HepG2 (cell line): ENCODE measurements around the gene MRPL58.
A peak's percentile ranks its signal among the peaks of the same experiment; 100 is the strongest.
"Not testable (repeated sequence)": the region's sequence is repeated elsewhere in the genome, so short reads cannot be mapped to it uniquely, and the experiment has no call there.

Experiments
- ADNP ChIP-seq: sonication (generic); formaldehyde crosslinking; IDR thresholded peaks from 2 replicates; pipeline ENCODE4 v1.4.0; 2020; ENCODE audit warnings: missing genetic modification reagents
- ASH2L ChIP-seq: fragments of 300-600, 200-600 bp; sonication (generic); IDR thresholded peaks from 2 replicates; pipeline ENCODE4 v1.7.0; 2017; ENCODE audit warnings: low read depth, mild to moderate bottlenecking, moderate library complexity, mixed read lengths, low read length; ENCODE audit not compliant: insufficient read length
- CBX2 ChIP-seq, 2 experiments: fragments of 200-600 bp in 1 of 2; sonication (generic); formaldehyde crosslinking in 1 of 2; IDR thresholded peaks; 2 replicates each; pipeline versions ENCODE4 v1.7.0 to v1.8.1; 2018 to 2022; ENCODE audit warnings: low read depth in 2 of 2, low read length in 1 of 2, mild to moderate bottlenecking in 1 of 2, missing genetic modification reagents in 1 of 2
- CTCF ChIP-seq: sonication (generic); formaldehyde crosslinking; IDR thresholded peaks from 2 replicates; pipeline ENCODE4 v1.5.0; 2020; ENCODE audit warnings: mild to moderate bottlenecking, missing genetic modification reagents, moderate library complexity
- EP300 ChIP-seq, 3 experiments: sonication (generic) in 1 of 3; formaldehyde crosslinking in 1 of 3; IDR thresholded peaks; 2 replicates each; pipeline versions ENCODE4 v1.5.1 to v1.6.1; 2011 to 2020; ENCODE audit warnings: low read depth in 2 of 3, low read length in 2 of 3, borderline replicate concordance in 1 of 3, improper control_type of control experiment in 1 of 3, mild to moderate bottlenecking in 1 of 3, missing genetic modification reagents in 1 of 3, moderate library complexity in 1 of 3
- HOXD1 ChIP-seq: sonication (generic); formaldehyde crosslinking; IDR thresholded peaks from 2 replicates; pipeline ENCODE4 v1.5.0; 2020; ENCODE audit warnings: missing genetic modification reagents
- RAD21 ChIP-seq: fragments of 450-650 bp; formaldehyde crosslinking; IDR thresholded peaks from 2 replicates; pipeline ENCODE4 v1.5.0; 2020; ENCODE audit warnings: mild to moderate bottlenecking
- REST ChIP-seq, 2 experiments: IDR thresholded peaks; 2 replicates each; pipeline ENCODE4 v1.6.1; 2011 to 2012; ENCODE audit warnings: low read length in 2 of 2, borderline replicate concordance in 1 of 2, low read depth in 1 of 2, mild to moderate bottlenecking in 1 of 2, moderate library complexity in 1 of 2
- SAFB2 ChIP-seq: sonication (generic); formaldehyde crosslinking; IDR thresholded peaks from 2 replicates; pipeline ENCODE4 v1.5.1; 2020; ENCODE audit warnings: missing genetic modification reagents, low read depth, mild to moderate bottlenecking, borderline replicate concordance
- SUZ12 ChIP-seq: fragments of 150-350 bp; IDR thresholded peaks from 2 replicates; pipeline ENCODE4 v1.6.1; 2014; ENCODE audit warnings: low read depth, low read length
- ZNF230 ChIP-seq: sonication (generic); formaldehyde crosslinking; IDR thresholded peaks from 2 replicates; pipeline ENCODE4 v1.4.0; 2020; ENCODE audit warnings: mild to moderate bottlenecking, missing genetic modification reagents
- ZNF703 ChIP-seq: sonication (generic); formaldehyde crosslinking; IDR thresholded peaks from 2 replicates; pipeline ENCODE4 v1.5.1; 2020; ENCODE audit warnings: missing genetic modification reagents, mild to moderate bottlenecking, moderate library complexity, borderline replicate concordance
- TF ChIP-seq, protein P1 (sequence below): sonication (generic); formaldehyde crosslinking; IDR thresholded peaks from 2 replicates; pipeline ENCODE4 v1.5.0; 2020; ENCODE audit warnings: missing genetic modification reagents, mild to moderate bottlenecking, borderline replicate concordance
- TF ChIP-seq, protein P2 (sequence below): sonication (generic); formaldehyde crosslinking; IDR thresholded peaks from 2 replicates; pipeline ENCODE4 v1.9.0; 2021; ENCODE audit warnings: missing genetic modification reagents, borderline replicate concordance

- TF ChIP-seq, protein P1, sequence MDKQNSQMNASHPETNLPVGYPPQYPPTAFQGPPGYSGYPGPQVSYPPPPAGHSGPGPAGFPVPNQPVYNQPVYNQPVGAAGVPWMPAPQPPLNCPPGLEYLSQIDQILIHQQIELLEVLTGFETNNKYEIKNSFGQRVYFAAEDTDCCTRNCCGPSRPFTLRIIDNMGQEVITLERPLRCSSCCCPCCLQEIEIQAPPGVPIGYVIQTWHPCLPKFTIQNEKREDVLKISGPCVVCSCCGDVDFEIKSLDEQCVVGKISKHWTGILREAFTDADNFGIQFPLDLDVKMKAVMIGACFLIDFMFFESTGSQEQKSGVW = not testable (repeated sequence)
- not testable (repeated sequence) for TF ChIP-seq CBX2 (IDR thresholded peaks at IDR 0.05; ENCODE audit: low read depth, low read length); CBX2 (CRISPR knock-in tag; IDR thresholded peaks at IDR 0.05; ENCODE audit: low read depth); CTCF; ASH2L; HOXD1 (CRISPR knock-in tag); ZNF703 (CRISPR knock-in tag); ZNF230 (CRISPR knock-in tag); EP300 (IDR thresholded peaks at IDR 0.05; ENCODE audit: low read depth in 2 of 2, low read length in 2 of 2); EP300 (CRISPR knock-in tag; IDR thresholded peaks at IDR 0.05; ENCODE audit: borderline replicate concordance); RAD21 (CRISPR knock-in tag); REST (IDR thresholded peaks at IDR 0.05; ENCODE audit: borderline replicate concordance in 1 of 2, low read depth in 1 of 2, low read length in 2 of 2); SUZ12; SAFB2 (CRISPR knock-in tag)
- peak; percentile 41; the same call in 1 of the 2 replicates for TF ChIP-seq ADNP
- TF ChIP-seq, protein P2, sequence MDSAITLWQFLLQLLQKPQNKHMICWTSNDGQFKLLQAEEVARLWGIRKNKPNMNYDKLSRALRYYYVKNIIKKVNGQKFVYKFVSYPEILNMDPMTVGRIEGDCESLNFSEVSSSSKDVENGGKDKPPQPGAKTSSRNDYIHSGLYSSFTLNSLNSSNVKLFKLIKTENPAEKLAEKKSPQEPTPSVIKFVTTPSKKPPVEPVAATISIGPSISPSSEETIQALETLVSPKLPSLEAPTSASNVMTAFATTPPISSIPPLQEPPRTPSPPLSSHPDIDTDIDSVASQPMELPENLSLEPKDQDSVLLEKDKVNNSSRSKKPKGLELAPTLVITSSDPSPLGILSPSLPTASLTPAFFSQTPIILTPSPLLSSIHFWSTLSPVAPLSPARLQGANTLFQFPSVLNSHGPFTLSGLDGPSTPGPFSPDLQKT (CRISPR knock-in tag) = not testable (repeated sequence)
Measured at GRCh38 chr17:75045946-75046406, 33.5 kb downstream of the MRPL58 start.
